Measurements from ENCODE around the gene CEACAM3. TPM values are rescaled to one million over a fixed set of nuclear protein-coding genes. Genes with fewer than 3 reads are reported as not detected.

Gene CEACAM3
- total RNA-seq, 2 experiments from 2014 or later, result not detected

- CTCF ChIA-PET, result no interaction called here
- no peaks in the 10 kb centered on the region for H3K4me1 Mint-ChIP-seq (ENCODE audit: low read depth)
- no peak for ATAC-seq
- H3K36me3 Mint-ChIP-seq (ENCODE audit: low read depth), result no peaks in the 10 kb centered on the region
- POLR2A ChIA-PET, result no interaction called here
- no peak overlapping the region for H3K27ac Mint-ChIP-seq
- no peaks in the 10 kb centered on the region for H3K9me3 Mint-ChIP-seq
- no peak for TF ChIP-seq CTCF (IDR thresholded peaks at IDR 0.05)
- no peak for DNase-seq
- H3K27me3 Mint-ChIP-seq, result no peaks in the 10 kb centered on the region
- H3K4me3 Mint-ChIP-seq, result no peak overlapping the region
- intact Hi-C loops (cut with micrococcal nuclease), result no loop called here
Observed at GRCh38 chr19:41845051-41845590, 48.7 kb downstream of the CEACAM3 start.

DNA sequence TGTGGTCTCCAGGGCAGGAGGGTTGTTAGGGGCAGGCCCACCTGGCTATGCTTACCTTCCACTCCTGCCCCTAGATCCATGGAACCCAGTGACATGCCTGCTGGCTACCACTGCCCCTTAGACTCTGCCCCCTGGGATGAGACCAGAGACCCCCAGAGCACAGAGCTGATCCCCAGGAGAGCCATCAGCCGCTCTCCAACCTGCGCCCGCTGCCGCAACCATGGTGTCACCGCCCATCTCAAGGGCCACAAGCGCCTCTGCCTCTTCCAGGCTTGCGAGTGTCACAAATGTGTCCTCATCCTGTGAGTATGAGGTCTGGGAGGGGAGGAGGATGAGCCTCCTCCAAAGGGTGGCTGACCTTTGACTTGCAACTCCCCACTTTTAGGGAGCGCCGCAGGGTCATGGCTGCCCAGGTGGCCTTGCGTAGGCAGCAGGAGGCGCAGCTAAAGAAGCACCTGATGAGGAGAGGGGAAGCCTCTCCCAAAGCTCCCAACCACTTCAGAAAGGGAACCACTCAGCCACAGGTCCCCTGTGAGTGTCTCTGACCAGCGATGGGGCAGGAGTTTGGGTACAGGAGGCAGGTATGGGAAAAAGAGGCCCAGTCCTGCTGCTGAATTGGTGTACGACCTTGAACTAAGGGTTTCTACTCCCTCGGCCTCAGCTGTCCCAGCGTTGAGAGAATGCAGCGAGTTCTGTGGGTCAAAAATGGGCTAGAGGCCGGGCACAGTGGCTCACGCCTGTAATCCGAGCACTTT lies 51.1 kb downstream of the CEACAM3 start:
- Mint-ChIP-seq H3K4me1 (ENCODE audit: low read depth) (no peaks in the 10 kb centered on the region), H3K27me3 (no peaks in the 10 kb centered on the region), H3K27ac (no peak overlapping the region), H3K9me3 (no peaks in the 10 kb centered on the region), H3K4me3 (no peak overlapping the region), H3K36me3 (ENCODE audit: low read depth) (no peaks in the 10 kb centered on the region)
- CTCF ChIA-PET, result interaction anchor here (1.1 kb wide), 1 partner anchor 201 kb away, joined by 3 read pairs; no protein-coding TSS in a partner anchor
- ATAC-seq (no peak), DNase-seq (no peak)
- POLR2A ChIA-PET, result no interaction called here
- no peak for TF ChIP-seq CTCF (IDR thresholded peaks at IDR 0.05)
- intact Hi-C loops (cut with micrococcal nuclease), result no loop called here

- no peaks in the 10 kb centered on the region for H3K4me1 Mint-ChIP-seq (ENCODE audit: low read depth)
- no peaks in the 10 kb centered on the region for H3K9me3 Mint-ChIP-seq
- CTCF ChIA-PET, result interaction anchor here (1.2 to 1.4 kb wide), 2 partner anchors 11 to 96 kb away, joined by 4 to 7 read pairs; no protein-coding TSS in a partner anchor
- no peak for TF ChIP-seq CTCF (IDR thresholded peaks at IDR 0.05)
- H3K36me3 Mint-ChIP-seq (ENCODE audit: low read depth), result no peaks in the 10 kb centered on the region
- DNase-seq, result no peak
- H3K4me3 Mint-ChIP-seq, result no peak overlapping the region
- H3K27me3 Mint-ChIP-seq, result no peaks in the 10 kb centered on the region
- no peak for ATAC-seq
- intact Hi-C loops (cut with micrococcal nuclease), result no loop called here
- POLR2A ChIA-PET, result no interaction called here
- H3K27ac Mint-ChIP-seq, result no peak overlapping the region
Observed at GRCh38 chr19:41848666-41849065, 52.3 kb downstream of the CEACAM3 start.

- no peak for DNase-seq
- no peak for TF ChIP-seq CTCF (IDR thresholded peaks at IDR 0.05)
- Mint-ChIP-seq H3K27me3 (no peaks in the 10 kb centered on the region), H3K36me3 (ENCODE audit: low read depth) (no peaks in the 10 kb centered on the region), H3K27ac (no peak overlapping the region), H3K9me3 (no peaks in the 10 kb centered on the region), H3K4me1 (ENCODE audit: low read depth) (no peaks in the 10 kb centered on the region), H3K4me3 (no peak overlapping the region)
- ATAC-seq, result no peak
- POLR2A ChIA-PET, result no interaction called here
- CTCF ChIA-PET, result interaction anchor here (1.2 to 1.7 kb wide), 4 partner anchors 10 to 96 kb away, joined by 4 to 7 read pairs (median 6); no protein-coding TSS in a partner anchor
- intact Hi-C loops (cut with micrococcal nuclease), result no loop called here
Observed at GRCh38 chr19:41849067-41849466, 52.7 kb downstream of the CEACAM3 start.

DNA sequence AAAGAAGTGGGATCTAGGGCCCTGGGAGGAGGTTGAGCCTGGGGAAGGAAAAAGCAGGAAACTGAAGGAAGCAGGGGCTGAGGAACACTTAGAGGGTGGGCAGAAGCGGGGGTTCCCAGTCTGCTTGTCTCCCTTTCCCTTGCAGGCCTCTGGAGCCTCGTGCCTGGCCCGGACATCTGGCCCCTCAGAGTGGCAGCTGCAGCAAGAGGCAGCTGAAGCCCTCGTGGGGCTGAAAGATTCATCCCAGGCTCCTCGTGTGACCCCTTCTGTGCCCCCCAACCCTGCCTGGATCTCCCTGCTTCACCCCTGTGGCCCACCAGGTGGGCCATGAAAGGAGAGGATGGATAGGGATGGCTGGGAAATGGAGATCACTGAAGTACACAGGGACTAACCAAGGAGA lies 54.0 kb downstream of the CEACAM3 start:
- intact Hi-C loops (cut with micrococcal nuclease), result no loop called here
- ATAC-seq (no peak), DNase-seq (no peak)
- no peaks in the 10 kb centered on the region for H3K4me1 Mint-ChIP-seq (ENCODE audit: low read depth)
- ChIA-PET POLR2A (interaction anchor here (0.8 to 1.5 kb wide), 2 partner anchors 10 to 12 kb away, joined by 3 to 7 read pairs; partner anchors contain the start of gene RPS19), CTCF (interaction anchor here (1.2 to 3.1 kb wide), 5 partner anchors 9 to 97 kb away, joined by 4 to 10 read pairs (median 4); partner anchors contain the start of gene RPS19)
- no peaks in the 10 kb centered on the region for H3K36me3 Mint-ChIP-seq (ENCODE audit: low read depth)
- no peaks in the 10 kb centered on the region for H3K27me3 Mint-ChIP-seq
- H3K27ac Mint-ChIP-seq, result no peak overlapping the region
- H3K4me3 Mint-ChIP-seq, result no peak overlapping the region
- no peaks in the 10 kb centered on the region for H3K9me3 Mint-ChIP-seq
- TF ChIP-seq CTCF (IDR thresholded peaks at IDR 0.05), result no peak
